ENCODE measurements around the gene HAUS2.

DNA sequence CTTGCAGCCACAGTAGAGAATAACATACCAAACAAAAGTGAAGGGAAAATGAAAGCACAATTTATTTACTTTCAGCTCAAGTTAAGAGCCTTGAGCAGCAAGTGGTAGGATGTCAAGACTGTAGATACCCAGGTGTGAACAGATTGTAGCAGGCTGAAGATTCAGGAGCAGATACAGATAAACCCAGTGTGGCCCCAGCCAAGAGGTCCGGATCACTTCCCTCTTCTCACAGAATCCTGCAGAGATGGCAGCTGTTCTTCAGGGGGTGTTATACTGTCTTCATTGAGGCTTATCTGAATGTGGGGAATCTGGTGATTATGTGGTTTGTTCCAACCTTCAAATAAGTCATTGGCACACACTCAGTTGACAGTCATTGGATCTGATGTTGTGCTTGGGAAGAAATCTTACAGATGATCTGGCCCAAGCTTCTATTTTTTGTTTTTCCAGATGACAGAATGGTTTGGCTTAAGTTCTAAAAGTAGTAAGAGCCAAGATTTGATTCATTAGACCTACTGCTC is 28.9 kb downstream of the HAUS2 start:
- TF ChIP-seq POLR2AphosphoS5 (IDR thresholded peaks at IDR 0.05) = no peak
- no peak for TF ChIP-seq POLR2A (IDR thresholded peaks at IDR 0.05)
- TF ChIP-seq EP300 (IDR thresholded peaks at IDR 0.05) = no peak
